ENCODE measurements around the gene HACL1.

Gene HACL1

DNA sequence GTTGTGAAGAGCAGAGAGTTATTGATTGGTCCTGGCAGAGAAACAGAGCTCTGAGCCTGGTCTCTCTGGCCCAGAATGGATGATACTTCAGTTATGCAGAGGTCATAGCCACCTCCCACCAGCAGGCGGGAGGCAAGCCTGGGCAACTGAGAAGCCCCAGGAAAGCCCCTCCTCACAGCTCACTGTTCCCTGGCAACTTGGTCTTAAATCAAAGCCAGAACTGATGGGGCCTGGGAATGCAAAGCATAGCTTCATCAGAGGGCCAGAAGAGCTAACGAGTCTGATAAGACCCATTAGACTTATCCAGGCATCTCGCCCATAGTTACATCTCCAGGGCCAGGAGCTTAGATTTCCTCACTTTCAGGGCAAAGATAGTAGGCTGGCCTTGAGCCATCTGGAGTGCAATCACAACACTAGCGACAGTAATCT, 74.3 kb downstream of the HACL1 start:
- DNase-seq (ENCODE audit: low read depth, low spot score), result no peak

DNA sequence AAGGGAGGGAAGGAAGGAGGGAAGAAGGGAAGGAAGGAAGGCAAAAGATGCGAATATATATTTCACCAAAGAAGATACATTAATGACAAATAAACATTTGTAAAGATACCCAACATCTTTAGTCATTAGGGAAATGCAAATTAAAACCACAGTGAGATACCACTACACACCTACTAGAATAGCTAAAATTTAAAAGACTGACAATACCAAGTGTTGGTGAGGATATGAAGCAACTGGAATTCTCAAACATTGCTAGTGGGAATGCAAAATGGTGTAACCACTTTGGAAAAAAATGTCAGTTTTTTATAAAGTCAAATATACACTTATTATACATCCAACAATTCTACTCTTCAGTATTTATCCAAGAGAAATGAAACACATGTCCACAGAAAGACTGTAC, 75.6 kb downstream of the HACL1 start:
- DNase-seq (ENCODE audit: low read depth, low spot score), result no peak

DNA sequence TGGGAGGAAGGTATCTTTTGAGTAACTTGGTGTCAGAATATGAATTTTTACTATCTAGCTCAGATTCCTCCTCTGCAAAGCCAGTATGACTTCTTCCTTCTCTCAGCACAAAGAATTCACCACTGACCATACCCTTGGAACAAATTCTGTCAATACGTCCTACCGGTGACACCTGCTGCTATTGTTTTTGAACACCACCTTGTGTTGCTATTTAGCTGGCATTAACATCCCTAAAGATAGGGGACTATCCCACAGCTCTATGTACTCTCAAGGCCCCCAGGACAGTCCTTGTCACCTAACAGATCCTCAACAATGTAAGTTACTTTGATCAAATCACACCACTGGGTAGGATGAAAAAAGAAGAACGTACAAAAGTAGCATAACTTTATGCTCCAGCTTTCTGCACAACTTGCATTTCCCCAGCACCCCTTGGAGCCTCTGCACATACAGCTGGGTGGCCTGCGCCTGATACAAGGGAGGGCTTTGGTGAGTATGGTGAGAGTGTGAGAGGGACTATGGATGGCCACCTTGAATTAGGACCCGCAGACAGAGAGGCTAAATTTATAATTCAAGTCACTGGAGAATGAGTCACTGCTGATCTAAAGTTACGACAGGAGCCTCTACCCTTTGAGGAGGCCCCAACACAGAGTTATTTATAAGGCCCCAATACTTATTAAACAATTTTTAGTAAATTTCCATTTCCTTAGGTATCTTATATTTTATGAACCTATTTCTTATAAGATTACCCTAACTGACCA, 77.5 kb downstream of the HACL1 start:
- DNase-seq (ENCODE audit: low read depth, low spot score), result no peak

DNA sequence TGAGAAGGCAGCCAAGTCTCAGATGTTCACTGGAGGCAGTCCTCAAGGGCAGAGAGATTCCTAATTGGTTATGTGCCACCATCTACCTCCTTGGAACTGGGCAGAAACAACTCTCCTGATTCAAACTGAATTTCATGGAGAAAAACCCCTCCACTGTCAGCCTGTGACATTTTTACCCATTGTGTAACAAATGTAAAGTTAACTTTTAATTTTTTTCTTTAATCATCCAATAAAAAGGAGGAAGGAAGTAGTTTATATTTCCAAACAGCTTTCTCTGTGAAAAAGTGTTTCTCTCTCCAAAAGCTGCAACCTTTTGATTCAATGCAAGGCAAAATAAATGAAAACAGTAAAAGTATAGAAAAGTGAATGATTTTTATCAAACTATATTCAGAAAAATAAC, 79.4 kb downstream of the HACL1 start:
- no peak for DNase-seq (ENCODE audit: low read depth, low spot score)

DNA sequence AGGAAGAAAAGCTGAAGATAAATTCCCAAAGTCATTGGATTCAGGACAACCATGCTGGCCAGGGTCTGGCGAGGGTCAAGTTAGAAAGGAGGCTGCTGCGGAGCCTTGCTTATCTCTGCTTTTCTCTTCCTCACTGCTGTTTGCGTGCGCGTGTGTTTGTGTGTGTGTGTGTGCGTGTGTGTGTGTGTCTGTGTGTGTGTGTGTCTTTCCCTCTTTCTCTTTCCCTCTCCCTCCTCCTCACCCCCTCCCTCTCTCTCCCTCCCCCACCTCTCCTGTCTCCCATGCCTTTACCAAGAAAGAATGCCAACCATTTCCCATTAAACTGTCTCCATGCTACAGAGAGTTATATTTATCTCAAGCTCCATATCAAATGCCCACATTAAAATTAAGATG, 79.8 kb downstream of the HACL1 start, which contains the start of gene COLQ:
Gene COLQ (minus strand): TSS at position 134 of the 393 bp plus-strand sequence. CDS start 81 bp downstream, at position 53.
- no peak for DNase-seq (ENCODE audit: low read depth, low spot score)

DNA sequence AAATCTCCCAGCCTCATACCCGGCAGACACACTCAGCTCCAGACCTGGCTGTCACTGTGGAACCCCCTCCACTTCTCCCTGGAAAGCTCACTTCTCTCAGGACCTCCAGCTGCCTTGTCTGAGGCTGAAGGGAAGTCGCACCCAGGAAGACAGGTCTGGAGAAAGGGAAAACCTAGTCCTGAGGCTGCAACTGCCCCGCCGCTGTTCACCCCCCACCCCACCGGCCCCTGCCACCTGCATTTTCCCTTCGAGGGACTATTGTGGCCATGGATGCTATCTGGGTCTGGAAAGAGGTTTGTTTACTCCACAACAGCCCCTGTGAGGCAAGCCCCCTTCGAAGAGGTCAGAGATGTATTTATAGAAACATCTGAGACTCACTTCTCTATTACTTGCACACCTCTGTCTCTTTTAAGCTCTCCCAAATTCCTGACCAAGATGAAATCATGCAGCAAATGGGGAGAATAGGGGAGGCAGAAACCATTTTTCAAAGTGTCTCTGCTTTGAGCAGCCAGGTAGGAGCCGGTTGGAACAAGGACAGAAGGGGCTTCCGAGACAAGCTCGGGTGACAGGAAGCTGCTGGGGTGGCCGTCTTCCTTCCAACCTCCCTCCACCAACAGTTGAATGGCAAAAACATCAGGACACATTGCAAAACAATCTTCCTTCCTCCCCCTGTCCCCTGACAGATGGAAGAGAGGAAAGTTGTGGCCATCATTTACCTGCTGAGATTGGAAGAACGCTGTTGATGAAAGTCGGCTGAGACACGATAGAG, 80.4 kb downstream of the HACL1 start:
- no peak for DNase-seq (ENCODE audit: low read depth, low spot score)

DNA sequence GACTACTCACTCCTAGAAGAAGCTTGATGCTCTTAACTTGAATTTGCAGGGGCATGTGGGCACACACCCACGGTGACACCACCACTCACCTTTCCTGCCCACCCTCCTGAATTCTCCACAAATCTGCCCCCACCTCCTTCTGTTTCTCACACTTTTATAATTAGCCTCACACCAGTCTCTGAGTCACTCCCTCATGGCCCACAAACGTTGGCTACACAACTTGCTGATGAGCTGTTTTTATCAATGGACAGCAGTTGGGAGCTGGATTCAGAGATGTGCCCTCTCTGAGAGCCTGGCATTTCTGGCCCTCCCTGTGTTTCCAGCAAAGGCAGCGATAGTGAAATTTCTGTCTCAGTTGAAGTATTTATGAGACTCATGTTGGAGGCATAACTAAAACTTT, 81.2 kb downstream of the HACL1 start:
- no peak for DNase-seq (ENCODE audit: low read depth, low spot score)

DNA sequence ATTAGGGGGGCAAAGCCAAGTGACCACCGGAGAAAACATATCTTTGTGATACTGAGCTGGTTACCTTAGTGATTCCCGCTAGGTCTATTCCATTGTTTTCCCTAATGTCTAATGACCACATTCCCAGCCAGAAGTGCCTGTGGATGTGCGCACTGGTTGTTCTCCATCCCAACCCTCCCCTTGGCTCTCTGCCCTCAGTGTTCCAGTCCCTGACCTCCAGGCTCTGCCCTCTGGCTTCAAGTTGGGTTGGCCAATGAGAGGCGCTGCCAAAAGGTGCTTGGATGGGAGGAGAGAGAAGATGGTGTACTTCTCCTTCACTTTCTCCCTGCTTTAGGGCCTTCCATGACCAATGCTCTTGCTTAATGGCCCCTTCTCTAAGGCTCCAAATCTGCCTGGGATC, 82.3 kb downstream of the HACL1 start:
- no peak for DNase-seq (ENCODE audit: low read depth, low spot score)

DNA sequence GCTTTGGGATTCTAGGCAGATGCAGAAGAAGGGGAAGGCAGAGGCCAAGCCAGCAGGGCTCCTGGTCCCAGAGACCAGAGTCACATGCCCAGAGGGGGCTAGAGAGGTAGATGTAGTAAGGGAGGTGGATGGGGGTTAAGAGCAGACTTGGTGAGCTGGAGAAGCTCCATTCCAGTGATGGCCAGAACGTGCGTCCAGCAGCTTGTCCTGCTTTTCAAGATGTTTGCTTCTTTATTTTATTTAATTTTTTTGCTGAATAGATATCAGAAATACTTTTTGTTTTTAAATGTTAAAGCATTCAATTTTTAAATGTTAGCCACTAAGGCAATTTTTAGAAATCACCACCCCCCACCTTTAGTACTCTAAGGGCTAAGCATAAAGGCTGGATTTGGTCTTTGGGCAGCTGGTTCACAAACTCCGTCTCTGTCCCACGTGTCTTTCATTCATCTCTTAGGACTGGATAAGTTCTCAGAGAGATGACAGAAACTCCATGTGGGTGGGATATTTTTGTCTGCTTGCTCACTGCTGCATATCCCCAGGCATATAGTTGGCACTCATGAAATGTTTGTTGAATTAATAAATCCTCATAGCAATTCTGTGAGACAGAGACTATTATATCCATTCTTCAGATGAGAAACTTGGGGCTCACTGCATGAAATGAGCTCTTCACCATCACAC, 86.6 kb downstream of the HACL1 start:
- no peak for DNase-seq (ENCODE audit: low read depth, low spot score)

DNA sequence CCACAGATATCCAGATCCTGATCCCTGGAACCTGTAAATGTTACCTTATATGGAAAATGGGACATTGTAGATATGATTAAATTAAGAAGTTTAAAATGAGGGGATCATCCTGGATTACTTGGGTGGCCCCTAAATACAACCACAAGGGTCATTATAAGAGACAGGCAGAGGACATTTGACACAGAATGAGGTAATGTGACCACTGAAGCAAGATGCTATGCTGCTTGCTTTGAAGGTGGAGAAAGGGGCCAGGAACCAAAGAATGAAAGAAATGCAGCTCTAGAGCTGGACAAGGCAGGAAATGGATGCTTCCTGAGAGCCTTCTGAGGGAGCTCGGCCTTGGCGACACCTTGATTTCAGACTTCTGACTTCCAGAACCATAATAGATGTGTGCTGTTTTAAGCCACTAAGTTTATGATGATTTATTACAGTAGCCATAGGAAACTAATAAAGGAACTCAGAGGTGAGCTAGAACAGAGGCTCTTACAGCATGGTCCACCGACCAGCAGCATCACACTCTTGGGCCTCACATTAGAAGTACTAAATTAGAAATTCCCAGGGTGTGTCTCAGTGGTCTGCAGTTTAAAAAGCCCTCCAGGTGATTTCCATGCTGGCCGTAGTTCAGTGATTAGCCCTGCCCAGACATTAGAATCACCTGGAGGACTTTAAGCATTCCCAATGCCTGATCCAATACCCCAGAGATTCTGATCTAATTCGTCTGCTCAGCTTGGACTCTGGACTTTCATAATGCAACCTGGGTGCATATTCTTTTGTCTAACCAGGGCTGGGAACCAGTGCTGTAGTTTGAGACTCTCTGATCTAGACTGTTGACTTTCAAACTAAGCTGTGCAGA, 87.3 kb downstream of the HACL1 start:
- DNase-seq (ENCODE audit: low read depth, low spot score), result no peak

DNA sequence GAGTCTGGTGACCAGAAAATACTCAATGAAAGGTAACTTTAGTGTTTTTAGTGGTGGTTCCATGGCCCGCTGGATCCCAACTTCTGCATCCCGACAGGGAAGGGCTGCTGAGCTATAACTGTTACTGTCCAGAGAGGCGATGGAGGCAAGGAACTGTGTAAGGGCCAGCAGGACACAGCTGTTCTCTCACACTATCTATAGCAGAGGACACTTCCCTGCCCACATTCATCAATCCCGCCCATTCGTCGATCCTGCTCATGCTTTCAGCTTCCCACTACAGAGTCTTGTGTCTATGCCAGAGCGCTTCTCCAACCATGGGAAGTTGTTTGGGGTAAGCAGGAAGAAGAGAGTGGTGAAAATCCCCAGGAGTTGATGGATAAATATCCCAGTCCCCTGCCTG, 88.3 kb downstream of the HACL1 start:
- DNase-seq (ENCODE audit: low read depth, low spot score), result no peak

DNA sequence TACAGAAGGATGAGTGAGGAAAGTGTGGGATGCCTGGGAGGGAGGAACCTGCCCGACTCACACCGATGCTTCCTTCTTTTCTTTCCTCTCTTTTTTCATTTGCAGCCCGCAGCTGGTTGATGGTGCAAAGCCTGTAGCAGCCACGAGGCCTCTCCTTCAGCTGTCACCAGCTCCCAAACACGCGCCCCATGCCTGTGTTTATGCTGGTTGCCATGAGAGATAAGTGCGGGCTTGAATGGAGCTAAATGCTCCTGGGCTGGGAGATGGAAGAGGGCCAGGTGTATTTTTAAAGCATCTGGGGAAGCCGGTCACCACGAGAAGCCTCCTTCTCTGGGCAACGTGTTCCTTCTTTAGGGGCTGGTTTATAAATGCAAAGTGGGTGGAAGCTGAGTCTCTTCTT, 89.2 kb downstream of the HACL1 start:
- DNase-seq (ENCODE audit: low read depth, low spot score), result no peak

DNA sequence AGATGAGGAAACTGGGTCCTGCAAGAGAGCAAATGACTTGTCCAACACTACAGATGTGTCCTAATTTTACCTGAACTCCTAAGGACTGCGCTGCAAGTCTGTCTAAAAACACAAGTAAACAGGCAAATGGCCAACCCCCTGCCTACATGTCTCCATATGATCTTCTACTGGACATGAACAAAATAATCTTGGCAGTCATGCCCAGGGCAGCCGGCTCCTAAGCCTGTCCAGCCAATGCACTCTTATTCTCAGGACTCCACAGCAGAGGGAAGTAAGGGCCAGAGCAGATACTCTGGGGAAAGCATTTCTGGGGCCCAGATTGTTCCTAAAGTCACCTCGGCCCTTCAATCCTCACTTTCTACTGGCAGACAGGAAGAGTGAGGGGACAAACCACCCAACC, 90.2 kb downstream of the HACL1 start:
- DNase-seq (ENCODE audit: low read depth, low spot score), result no peak

All from smooth muscle cell of the brain vasculature (primary cell).